H1 (cell line): Measurements from ENCODE around the gene CACNB4. TPM values are rescaled to one million over a fixed set of nuclear protein-coding genes. Genes with fewer than 3 reads are reported as not detected.

ENCODE experiments used
- CTCF ChIA-PET: fragments of 300-600 bp; sonication (Branson Sonifier 250); formaldehyde crosslinking; loops from one replicate; lab custom pipeline; 2021; ENCODE audit not compliant: partially characterized antibody; lab: Charles Lee
- POLR2A ChIA-PET: fragments of 300-600 bp; sonication (Branson Sonifier 250); formaldehyde crosslinking; loops from one replicate; lab custom pipeline; 2021; ENCODE audit warnings: inconsistent platforms; ENCODE audit not compliant: partially characterized antibody; lab: Charles Lee
- DNase-seq, 2 experiments: peaks; one replicate each; pipeline versions ENCODE4 v3.0.0 to v3.0.0-alpha.2; 2010 to 2022; ENCODE audit warnings: low spot score in 2 of 2, low read depth in 1 of 2, mixed read lengths in 1 of 2
- FAIRE-seq: peaks from 2 replicates; lab custom pipeline; 2011; peaks lifted over from hg19 to GRCh38; lab: Jason Lieb, UNC
- H2AFZ ChIP-seq: 2 replicates; pipeline ENCODE4 v1.8.1; 2012; ENCODE audit warnings: low read length, inconsistent platforms
- H2AK5ac ChIP-seq: 2 replicates; pipeline ENCODE4 v1.6.1; 2013; ENCODE audit warnings: low read depth, low read length
- H2BK120ac ChIP-seq: replicated peaks from 2 replicates; pipeline ENCODE3; 2013; ENCODE audit warnings: low read depth, low read length, inconsistent platforms
- H2BK12ac ChIP-seq: 2 replicates; pipeline ENCODE4 v1.6.1; 2013; ENCODE audit warnings: low read depth, low read length
- H2BK15ac ChIP-seq: 2 replicates; pipeline ENCODE4 v1.6.1; 2013; ENCODE audit warnings: low read length
- H2BK20ac ChIP-seq: 2 replicates; pipeline ENCODE4 v1.6.1; 2013; ENCODE audit warnings: low read length
- H2BK5ac ChIP-seq: 2 replicates; pipeline ENCODE4 v1.6.1; 2013; ENCODE audit warnings: low read depth, low read length
- H3K14ac ChIP-seq: 2 replicates; pipeline ENCODE4 v1.6.1; 2013; ENCODE audit warnings: inconsistent platforms; ENCODE audit not compliant: insufficient read length
- H3K18ac ChIP-seq: 2 replicates; pipeline ENCODE4 v1.6.1; 2013; ENCODE audit warnings: low read length; ENCODE audit errors: extremely low read depth
- H3K23ac ChIP-seq: 2 replicates; pipeline ENCODE4 v1.6.1; 2013; ENCODE audit warnings: inconsistent platforms; ENCODE audit not compliant: insufficient read length
- H3K23me2 ChIP-seq: 2 replicates; pipeline ENCODE4 v1.6.1; 2013; ENCODE audit warnings: low read depth, low read length
- H3K27ac ChIP-seq: 2 replicates; pipeline ENCODE4 v1.6.1; 2011; ENCODE audit warnings: low read depth, low read length, inconsistent platforms
- H3K27me3 ChIP-seq, 4 experiments: replicated peaks in 1 of 4; 1 replicate in 1 of 4; 2 replicates in 3 of 4; pipeline versions ENCODE4 v1.6.1 to v1.8.1; 2011 to 2013; ENCODE audit warnings: low read length in 3 of 4, mild to moderate bottlenecking in 3 of 4, inconsistent platforms in 2 of 4, mixed read lengths in 2 of 4, moderate library complexity in 1 of 4; ENCODE audit not compliant: control insufficient read depth in 3 of 4, insufficient read depth in 3 of 4; ENCODE audit errors: extremely low read depth in 1 of 4
- H3K36me3 ChIP-seq, 4 experiments: 2 replicates each; pipeline versions ENCODE4 v1.6.1 to v1.8.1; 2011 to 2013; ENCODE audit warnings: mild to moderate bottlenecking in 4 of 4, low read length in 3 of 4, moderate library complexity in 2 of 4, control low read depth in 1 of 4, inconsistent platforms in 1 of 4; ENCODE audit not compliant: insufficient read depth in 4 of 4, control insufficient read depth in 2 of 4
- H3K4ac ChIP-seq: replicated peaks from 2 replicates; pipeline ENCODE3; 2013; ENCODE audit warnings: low read length, low read depth, mixed read lengths, inconsistent platforms; ENCODE audit not compliant: insufficient read length
- H3K4me1 ChIP-seq, 4 experiments: replicated peaks in 1 of 4; 1 replicate in 1 of 4; 2 replicates in 3 of 4; pipeline versions ENCODE4 v1.6.1 to v1.8.1; 2011 to 2013; ENCODE audit warnings: low read length in 3 of 4, inconsistent platforms in 2 of 4, mixed read lengths in 1 of 4; ENCODE audit not compliant: insufficient read depth in 4 of 4, control insufficient read depth in 3 of 4
- H3K4me2 ChIP-seq, 2 experiments: 2 replicates each; pipeline versions ENCODE4 v1.6.1 to v1.8.1; 2011 to 2013; ENCODE audit warnings: low read depth in 2 of 2, low read length in 2 of 2, control low read depth in 1 of 2, inconsistent platforms in 1 of 2, mild to moderate bottlenecking in 1 of 2; ENCODE audit not compliant: insufficient read depth in 1 of 2
- H3K4me3 ChIP-seq, 4 experiments: fragments of 200-600, 300-600 bp in 1 of 4; sonication (generic), shearing (Covaris generic), sonication (Bioruptor Twin) in 1 of 4; 2 replicates each; pipeline versions ENCODE4 v1.5.1 to v1.8.1; 2011 to 2016; ENCODE audit warnings: low read length in 4 of 4, low read depth in 3 of 4, control low read depth in 2 of 4, inconsistent platforms in 2 of 4, mild to moderate bottlenecking in 2 of 4, mixed read lengths in 1 of 4, moderate library complexity in 1 of 4; ENCODE audit not compliant: insufficient read depth in 2 of 4; ENCODE audit errors: extremely low read depth in 1 of 4
- H3K56ac ChIP-seq: replicated peaks from 2 replicates; pipeline ENCODE3; 2013; ENCODE audit warnings: low read depth, mild to moderate bottlenecking, mixed read lengths, low read length, inconsistent platforms; ENCODE audit not compliant: insufficient read length
- H3K79me1 ChIP-seq: 2 replicates; pipeline ENCODE4 v1.6.1; 2013; ENCODE audit warnings: low read depth, low read length, control low read depth
- H3K79me2 ChIP-seq, 2 experiments: 2 replicates each; pipeline versions ENCODE4 v1.6.1 to v1.8.1; 2012 to 2013; ENCODE audit warnings: low read length in 2 of 2, mild to moderate bottlenecking in 2 of 2, inconsistent platforms in 1 of 2; ENCODE audit not compliant: insufficient read depth in 2 of 2, control insufficient read depth in 1 of 2
- H3K9ac ChIP-seq, 4 experiments: replicated peaks in 1 of 4; 1 replicate in 1 of 4; 2 replicates in 3 of 4; pipeline versions ENCODE4 v1.6.1 to v1.8.1; 2011 to 2013; ENCODE audit warnings: low read depth in 3 of 4, low read length in 3 of 4, control low read depth in 2 of 4, mild to moderate bottlenecking in 2 of 4, moderate library complexity in 2 of 4, inconsistent platforms in 1 of 4; ENCODE audit errors: extremely low read depth in 1 of 4
- H3K9me3 ChIP-seq, 2 experiments: 2 replicates each; pipeline versions ENCODE4 v1.6.1 to v1.8.1; 2012 to 2013; ENCODE audit warnings: mild to moderate bottlenecking in 2 of 2, moderate library complexity in 2 of 2, control low read depth in 1 of 2, inconsistent platforms in 1 of 2, low read depth in 1 of 2, low read length in 1 of 2, mixed read lengths in 1 of 2; ENCODE audit not compliant: insufficient read depth in 2 of 2
- H4K20me1 ChIP-seq, 2 experiments: replicated peaks in 1 of 2; 2 replicates each; pipeline versions ENCODE3 to v1.8.1; 2011 to 2013; ENCODE audit warnings: inconsistent platforms in 2 of 2, low read length in 2 of 2, mild to moderate bottlenecking in 1 of 2; ENCODE audit not compliant: insufficient read depth in 2 of 2, control insufficient read depth in 1 of 2
- H4K5ac ChIP-seq: 2 replicates; pipeline ENCODE4 v1.6.1; 2013; ENCODE audit warnings: low read length, low read depth, mixed read lengths, inconsistent platforms; ENCODE audit not compliant: insufficient read length
- H4K8ac ChIP-seq: 2 replicates; pipeline ENCODE4 v1.8.0; 2013; ENCODE audit warnings: mild to moderate bottlenecking, moderate library complexity, low read length, inconsistent platforms; ENCODE audit not compliant: insufficient read depth; ENCODE audit errors: extremely low read depth
- H4K91ac ChIP-seq: replicated peaks from 2 replicates; pipeline ENCODE3; 2013; ENCODE audit warnings: low read length, mixed read lengths, inconsistent platforms; ENCODE audit not compliant: insufficient read length
- CTBP2 ChIP-seq: IDR thresholded peaks from 2 replicates; pipeline ENCODE4 v1.7.0; 2011; ENCODE audit warnings: borderline replicate concordance, mild to moderate bottlenecking, moderate library complexity, mixed read lengths, low read length; ENCODE audit not compliant: insufficient read depth, insufficient read length
- MAFK ChIP-seq: IDR thresholded peaks from 2 replicates; pipeline ENCODE4 v1.6.1; 2012; ENCODE audit warnings: low read depth, mild to moderate bottlenecking, improper control_type of control experiment, low read length
- NRF1 ChIP-seq: IDR thresholded peaks from 2 replicates; pipeline ENCODE4 v1.6.1; 2011; ENCODE audit warnings: mild to moderate bottlenecking, low read depth, low read length, improper control_type of control experiment
- WGBS, 2 experiments: shearing (Covaris generic) in 1 of 2; methylation state at CpG; one replicate each; pipeline versions ENCODE4 v1.1.6 to v1.1.7; 2013 to 2015; ENCODE audit warnings: low lambda C conversion rate in 2 of 2, mixed read lengths in 2 of 2, inconsistent platforms in 1 of 2, low coverage in 1 of 2, missing lambda C conversion rate in 1 of 2; ENCODE audit not compliant: insufficient replicate concordance in 2 of 2, insufficient coverage in 1 of 2, insufficient read length in 1 of 2; ENCODE audit errors: extremely low coverage in 1 of 2, missing lambda C conversion rate in 1 of 2; 5-methylcytosine and 5-hydroxymethylcytosine counted together
- polyA plus RNA-seq, 7 experiments: library from polyadenylated mRNA; depleted of rRNA in 3 of 7; stranded (reverse) in 5 of 7; unstranded in 2 of 7; fragments of >200 nt in 5 of 7; fragments of 200-250 nt in 2 of 7; gene quantifications; 1 replicate in 5 of 7; 2 replicates in 1 of 7; 4 replicates in 1 of 7; pipeline versions ENCODE4 v1.2.1 to v1.2.3, GENCODE V29; 2011 to 2013; ENCODE audit warnings: missing spikeins in 2 of 7, mixed read lengths in 2 of 7
- total RNA-seq: library from RNA; stranded (reverse); fragmentation: NEBNext Ultra II Directional; extraction: Animal tissue kit (Norgen Biotek cat#: 25700); gene quantifications from 2 replicates; pipeline ENCODE4 v1.2.1, GENCODE V29; 2021

The CACNB4 gene
- total and polyA plus RNA-seq, 2 of the 8 experiments (the other 6 are each of a cell fraction or from before 2014, with no cell fraction given), result 2.0 to 4.0 TPM

GRCh38 chr2:152071518-152071917 lies 27.3 kb downstream of the CACNB4 start:
- Histone ChIP-seq H3K9me3 (no peaks in the 10 kb centered on the region), H3K4me3 (no peak overlapping the region), H3K4me1 (peaks cover 0 to 8% (median 0%) of the 10 kb centered on the region in 4 experiments; a peak in 2 of 7 replicates), H4K91ac (no peak overlapping the region), H4K5ac (no peak overlapping the region), H2BK5ac (no peak overlapping the region), H3K36me3 (no peaks in the 10 kb centered on the region), H2AFZ (no peak overlapping the region), H3K23me2 (peaks cover 10% of the 10 kb centered on the region; the same call in 1 of the 2 replicates), H3K79me1 (peaks cover 2% of the 10 kb centered on the region; the same call in 1 of the 2 replicates), H3K79me2 (no peaks in the 10 kb centered on the region), H2AK5ac (no peak overlapping the region), H3K9ac (no peak overlapping the region), H3K27ac (no peak overlapping the region), H4K20me1 (peaks cover 0 to 4% of the 10 kb centered on the region in 2 experiments), H2BK20ac (no peak overlapping the region), H2BK12ac (no peak overlapping the region), H4K8ac (no peak overlapping the region), H2BK15ac (no peak overlapping the region), H3K4ac (no peak overlapping the region), H3K56ac (no peak overlapping the region), H3K18ac (no peak overlapping the region), H2BK120ac (no peak overlapping the region), H3K4me2 (no peak overlapping the region), H3K27me3 (no peaks in the 10 kb centered on the region), H3K23ac (no peak overlapping the region), H3K14ac (no peak overlapping the region)
- FAIRE-seq (no peak), DNase-seq (no peak)
- WGBS, 2 experiments, result 97% methylated on average over 1 of the region's 1 CpG; no CpG with 5 or more reads in 1 of the 2 experiments
- TF ChIP-seq MAFK (peak; percentile 36; the same call in 1 of the 2 replicates), NRF1 (no peak), CTBP2 (no peak)
- ChIA-PET POLR2A (no interaction called here), CTCF (interaction anchor here (0.9 kb wide), 1 partner anchor 60 kb away, joined by 3 read pairs; no protein-coding TSS in a partner anchor)
